Stimulated activated CD8-positive, alpha-beta memory T cell treated with anti-CD3 and anti-CD28 coated beads, Interleukin-4, amount 100 ng/mL, for 1 hour (primary cell): ENCODE data around the gene MISFA.
"Not testable (repeated sequence)": the region's sequence is repeated elsewhere in the genome, so short reads cannot be mapped to it uniquely, and the experiment has no call there.

ENCODE experiments used
- DNase-seq, 2 donors: peaks; one replicate each; pipeline ENCODE4 v3.0.0-alpha.2; 2020; ENCODE audit warnings: low read depth in 2 of 2, low spot score in 1 of 2

The MISFA gene

GRCh38 chr11:18617688-18618341 lies 18.2 kb downstream of the MISFA start:
- peak in 1 of 2 donors; percentile 21 for DNase-seq

DNA sequence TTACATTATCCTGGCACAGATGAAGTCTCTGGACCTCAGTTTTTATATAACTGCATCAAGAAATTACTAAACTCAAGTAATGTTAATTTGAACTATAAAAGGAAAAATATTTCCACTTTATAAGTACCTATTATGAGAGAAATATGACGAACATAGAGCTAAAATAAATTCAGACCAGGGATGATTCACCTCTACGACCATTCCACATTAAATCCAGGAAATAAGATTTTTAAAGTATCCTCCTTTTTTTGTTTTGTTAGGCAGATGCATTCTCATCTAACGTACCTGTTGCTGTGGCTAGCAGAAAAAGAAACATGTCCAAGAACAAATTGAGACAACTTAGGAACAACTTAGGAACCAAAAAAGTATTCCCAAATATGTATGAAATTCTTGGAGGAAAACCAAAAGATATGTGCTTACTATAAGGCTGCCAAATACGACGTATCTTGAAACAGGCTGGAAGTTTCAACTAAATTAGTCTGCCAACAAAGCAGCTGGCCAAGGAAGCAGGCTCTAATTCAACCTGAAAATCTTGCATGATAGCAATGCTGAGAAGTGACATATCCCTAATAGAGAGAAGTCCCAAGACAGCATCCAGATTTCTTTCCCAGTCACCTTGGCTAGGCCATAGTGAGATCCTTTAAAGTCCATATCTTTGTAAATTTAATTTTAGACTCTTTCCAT lies 18.9 kb downstream of the MISFA start:
- DNase-seq = no peak

- no peak for DNase-seq
These were observed 24.1 kb downstream of the MISFA start for GRCh38 chr11:18623707-18624106.

DNA sequence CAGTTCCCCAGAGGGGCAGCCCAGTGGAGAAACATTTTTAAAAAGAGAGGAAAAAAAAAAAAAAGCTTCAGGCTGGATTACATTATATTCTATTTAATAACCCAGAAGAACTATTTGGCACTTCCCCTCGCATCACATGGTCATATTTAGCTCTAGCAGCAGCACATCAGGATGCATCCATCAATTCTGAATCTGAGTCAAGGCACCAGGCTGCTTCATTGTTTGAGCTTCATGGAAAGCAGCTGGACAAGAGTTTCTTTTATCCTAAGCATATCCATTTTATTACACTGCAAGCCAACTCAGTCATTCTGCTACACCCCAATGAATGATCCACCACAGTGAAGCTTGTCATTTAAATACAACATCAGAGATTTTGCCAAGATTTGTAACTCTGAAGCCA lies 24.6 kb downstream of the MISFA start:
- no peak for DNase-seq

- DNase-seq = no peak
These were observed 33.3 kb downstream of the MISFA start for GRCh38 chr11:18632841-18633240.

DNA sequence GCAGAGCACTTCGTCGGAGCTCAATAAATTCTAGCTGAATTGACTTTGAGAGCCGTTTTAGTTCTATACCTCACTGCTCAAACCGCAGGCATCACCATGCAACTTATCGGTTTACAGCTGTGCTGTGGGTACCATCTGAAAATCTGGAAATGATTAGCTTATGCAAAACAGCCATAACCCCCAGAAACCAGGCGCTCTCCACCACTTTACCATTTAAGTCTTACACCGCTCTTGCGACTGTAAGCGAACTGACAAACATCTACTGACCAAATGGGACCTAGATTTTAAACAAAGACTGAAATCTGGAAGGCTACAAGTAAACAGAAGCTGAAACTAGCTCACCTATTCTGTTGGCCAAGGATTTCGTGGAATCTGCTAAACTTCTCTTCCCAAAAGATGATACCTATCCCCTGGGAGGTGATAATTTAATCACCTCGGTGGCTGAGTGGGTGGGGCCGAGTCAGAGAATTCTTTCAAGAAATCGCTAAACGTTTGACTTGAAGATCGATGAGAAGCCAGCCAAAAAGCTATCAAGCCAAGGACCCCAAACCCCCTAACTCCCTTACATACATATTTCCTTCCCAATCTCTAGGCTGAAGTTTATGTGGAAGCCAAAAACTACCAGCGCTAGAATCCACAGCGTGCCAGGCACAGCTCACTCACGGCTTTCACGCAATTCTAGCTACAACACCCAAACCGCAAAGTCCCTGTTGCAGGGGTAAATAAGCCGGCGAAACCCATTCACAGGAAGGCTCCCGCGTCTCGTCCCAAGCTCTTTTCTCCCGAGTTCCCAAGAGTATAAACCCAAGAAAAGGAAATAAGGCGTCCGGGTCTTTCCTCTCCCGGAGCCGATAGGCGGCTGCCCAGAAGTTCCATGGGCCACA lies 33.9 kb downstream of the MISFA start:
- DNase-seq = no peak

GRCh38 chr11:18634140-18635032 lies 34.8 kb downstream of the MISFA start, which contains the start of gene SPTY2D1:
Gene SPTY2D1 (minus strand): TSS chr11:18634342. CDS start chr11:18634257, 85 bp downstream.
- DNase-seq = peak; percentile 89 to 93

DNA sequence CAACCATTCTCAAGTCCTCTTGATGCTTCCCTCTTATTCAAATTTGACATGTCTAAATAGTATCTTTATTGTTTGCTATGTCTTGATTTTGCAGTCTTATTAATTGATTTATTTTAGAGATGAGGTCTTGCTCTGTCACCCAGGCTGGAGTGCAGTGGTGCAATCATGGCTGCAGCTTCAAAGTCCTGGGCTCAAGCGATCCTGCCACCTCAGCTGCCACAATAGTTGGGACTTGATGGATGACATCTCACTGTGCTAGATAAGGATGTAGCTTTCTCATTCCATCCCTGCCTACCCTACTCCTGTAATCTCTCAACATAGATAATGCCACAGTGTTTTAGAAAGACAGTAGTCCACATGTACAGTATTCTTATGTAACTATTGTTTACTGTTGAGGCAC lies 42.1 kb downstream of the MISFA start:
- DNase-seq = no peak

GRCh38 chr11:18643034-18643433 lies 43.4 kb downstream of the MISFA start:
- DNase-seq = not testable (repeated sequence)

- DNase-seq = no peak
These were observed 50.8 kb downstream of the MISFA start for GRCh38 chr11:18650353-18650752.

DNA sequence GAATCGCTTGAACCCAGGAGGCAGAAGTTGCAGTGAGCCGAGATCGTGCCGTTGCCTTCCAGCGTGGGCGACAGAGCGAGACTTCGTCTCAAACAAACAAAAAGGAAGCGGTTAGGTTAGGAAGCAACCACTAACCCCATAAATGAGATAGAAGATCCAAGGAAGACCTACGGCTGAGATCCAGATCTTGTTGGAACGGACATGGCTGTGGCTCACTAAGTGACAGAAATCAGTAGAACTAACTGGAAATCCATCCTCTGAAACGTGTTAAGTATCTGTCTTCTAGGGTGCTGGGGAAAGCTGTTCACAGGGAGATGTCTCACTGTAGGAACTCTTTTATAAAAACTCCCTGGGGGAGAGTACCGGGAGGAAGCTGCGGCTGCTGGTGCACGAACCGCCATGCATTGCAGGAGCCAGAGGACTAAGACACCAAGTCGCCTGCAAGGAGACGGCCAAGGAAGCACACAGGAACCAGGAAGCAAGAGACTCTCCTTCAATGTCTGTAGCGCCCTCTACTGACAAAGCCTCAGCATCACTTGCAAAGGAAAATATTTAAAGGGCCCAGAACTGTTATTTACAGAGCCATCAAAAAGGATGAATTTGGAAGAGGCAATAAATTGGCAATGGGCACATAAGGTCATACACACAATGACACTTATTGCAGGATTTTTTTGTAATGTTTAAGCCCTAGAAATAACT lies 51.4 kb downstream of the MISFA start:
- no peak for DNase-seq
